Measurements from ENCODE around the gene PAGE2B. TPM values are rescaled to one million over a fixed set of nuclear protein-coding genes. Genes with fewer than 3 reads are reported as not detected.
A peak's percentile ranks its signal among the peaks of the same experiment; 100 is the strongest.
"Not testable (repeated sequence)": the region's sequence is repeated elsewhere in the genome, so short reads cannot be mapped to it uniquely, and the experiment has no call there.

PAGE2B gene, protein sequence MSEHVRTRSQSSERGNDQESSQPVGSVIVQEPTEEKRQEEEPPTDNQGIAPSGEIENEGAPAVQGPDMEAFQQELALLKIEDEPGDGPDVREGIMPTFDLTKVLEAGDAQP
- total RNA-seq: not detected
- long read RNA-seq: 0 reads

GRCh38 chrX:55074851-55075467 is at the start of gene PAGE2B:
PAGE2B (plus strand) TSS chrX:55075030; CDS start chrX:55076042, 1,012 bp downstream.
- ATAC-seq (no peak), DNase-seq (no peak)
- intact Hi-C loops (cut with DNase I, micrococcal nuclease): no loop called here

DNA sequence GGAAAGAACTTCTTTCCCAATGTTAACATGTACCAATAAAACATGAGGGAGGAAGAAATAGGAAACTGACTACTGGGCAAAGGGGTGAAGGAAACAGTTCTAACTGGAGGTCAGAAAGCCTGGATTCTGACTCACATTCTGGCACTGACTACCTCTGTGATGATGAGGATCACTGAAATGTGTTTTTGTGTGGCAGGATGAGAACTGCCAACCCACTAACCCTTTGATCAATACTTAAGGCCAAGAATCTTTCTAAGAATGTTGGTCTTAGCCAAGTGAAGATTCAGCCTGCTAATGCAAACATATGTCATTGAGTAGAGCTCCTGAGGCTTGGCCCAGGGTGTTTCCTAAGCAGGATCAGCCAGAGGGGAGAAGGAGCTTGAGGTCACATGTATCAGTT is 48.7 kb upstream of the PAGE2B start:
- DNase-seq: no peak
- intact Hi-C loops (cut with DNase I, micrococcal nuclease): no loop called here
- no peak for ATAC-seq

DNA sequence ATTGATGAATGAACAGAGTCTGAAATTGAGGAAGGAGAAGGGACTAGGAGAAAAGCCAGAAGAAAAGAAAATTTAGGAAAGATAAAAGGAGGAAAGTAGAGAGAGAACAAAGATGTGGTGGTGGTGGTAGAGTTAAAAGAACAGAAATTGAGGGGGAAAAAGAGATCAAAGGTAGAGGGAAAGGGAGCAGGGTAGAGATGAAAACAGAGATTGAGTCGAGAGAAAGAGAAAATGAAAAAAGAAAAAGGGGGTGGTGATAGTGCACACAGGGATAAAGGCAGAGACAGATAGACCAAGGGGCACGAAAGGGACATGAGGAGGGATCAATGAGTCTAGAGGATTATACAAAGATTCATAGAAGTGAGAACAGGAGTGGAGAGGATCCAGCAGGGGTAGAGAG is 48.0 kb upstream of the PAGE2B start:
- intact Hi-C loops (cut with DNase I, micrococcal nuclease): no loop called here

DNA sequence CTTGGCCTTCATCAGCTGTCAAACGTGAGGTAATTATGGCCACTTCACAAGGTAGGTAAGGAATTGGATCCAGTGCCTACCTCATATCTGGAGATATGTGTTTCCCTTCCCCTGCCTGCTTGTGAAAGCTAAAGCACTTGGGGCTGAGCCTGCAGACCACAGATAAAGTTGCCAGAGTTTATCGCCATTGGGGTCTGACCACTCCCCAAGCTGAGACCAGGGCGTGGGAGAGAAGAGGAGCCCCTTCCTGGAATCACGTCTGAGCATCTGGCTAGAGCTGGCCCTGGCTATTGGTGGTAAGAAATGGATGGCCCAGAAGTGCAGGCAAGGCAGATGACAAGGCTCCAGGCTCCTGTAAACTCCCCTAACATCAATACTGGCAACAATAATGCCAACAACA is 46.8 kb upstream of the PAGE2B start:
- DNase-seq: no peak
- ATAC-seq: no peak
- intact Hi-C loops (cut with DNase I, micrococcal nuclease): no loop called here

More for the DNA sequence above, 48.0 kb upstream of the PAGE2B start:
- no peak for DNase-seq
- no peak for ATAC-seq

DNA sequence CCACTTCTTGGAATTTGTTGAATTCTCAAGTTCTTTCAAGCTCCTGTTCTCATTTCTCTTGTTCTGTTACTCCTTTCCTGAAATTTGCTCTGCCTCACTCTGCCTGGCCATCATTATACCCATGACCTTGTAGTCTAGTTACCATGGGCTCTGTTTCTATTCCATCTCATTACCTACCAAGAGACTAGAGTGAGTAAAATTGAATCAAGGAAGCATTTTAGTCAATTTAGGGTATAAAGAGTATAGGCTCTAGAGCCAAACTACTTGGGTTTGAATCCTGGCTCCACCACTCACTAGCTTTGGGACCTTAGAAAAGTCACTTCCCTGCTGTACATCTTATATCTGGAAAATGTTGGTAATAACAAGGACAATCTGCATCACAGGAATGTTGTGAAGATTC is 46.2 kb upstream of the PAGE2B start:
- intact Hi-C loops (cut with DNase I, micrococcal nuclease): no loop called here
- no peak for DNase-seq
- ATAC-seq: no peak

- ATAC-seq (no peak), DNase-seq (no peak)
- intact Hi-C loops (cut with DNase I, micrococcal nuclease): no loop called here
Measured at GRCh38 chrX:55029291-55029690, 45.5 kb upstream of the PAGE2B start.

GRCh38 chrX:55030271-55031205 is 44.3 kb upstream of the PAGE2B start, which contains the start of gene ALAS2:
ALAS2 (minus strand) TSS chrX:55030977; CDS start chrX:55026000, 4,977 bp downstream.
- intact Hi-C loops (cut with DNase I, micrococcal nuclease): no loop called here
- no peak for DNase-seq

DNA sequence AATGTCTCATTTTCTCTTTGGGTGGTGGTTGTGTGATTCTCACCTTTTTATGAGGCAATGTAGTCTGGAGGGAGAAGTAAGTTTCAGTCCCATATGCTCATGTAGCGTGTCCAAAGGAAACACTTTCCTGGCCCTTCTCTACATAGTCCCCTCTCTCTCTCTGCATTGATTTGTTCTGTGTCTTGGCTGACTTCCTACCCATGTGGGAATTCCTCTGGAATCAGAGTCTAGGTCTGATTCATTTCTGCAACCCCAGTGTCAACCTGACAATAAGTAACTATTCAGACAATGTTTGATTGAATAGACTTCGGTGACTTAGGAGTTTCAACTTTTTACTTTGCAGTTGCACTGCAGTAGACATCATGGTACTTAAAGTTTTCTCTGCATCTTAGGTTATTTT is 41.4 kb upstream of the PAGE2B start:
- ATAC-seq (no peak), DNase-seq (no peak)
- intact Hi-C loops (cut with DNase I, micrococcal nuclease): no loop called here

More at GRCh38 chrX:55030271-55031205, 44.3 kb upstream of the PAGE2B start, which contains the start of gene ALAS2:
- ATAC-seq: no peak

DNA sequence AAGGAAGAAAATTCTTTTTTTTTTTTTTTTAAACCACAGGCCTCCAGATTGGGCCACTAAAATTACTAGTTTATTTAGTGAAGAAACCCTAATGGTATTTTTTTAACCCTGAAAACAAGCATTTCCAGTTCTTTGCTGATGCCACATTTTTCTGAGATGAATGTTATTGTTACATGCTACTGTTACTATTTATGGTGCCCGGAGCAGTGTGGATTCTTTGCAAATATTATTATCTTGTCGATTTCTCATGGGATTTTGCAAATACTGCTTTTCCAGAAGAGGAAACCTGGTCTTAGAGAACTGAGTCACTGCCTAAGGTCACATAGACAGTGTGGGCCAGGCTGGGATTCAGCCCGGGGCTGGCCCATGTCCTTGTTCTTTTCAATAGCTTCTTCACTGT is 35.4 kb upstream of the PAGE2B start:
- ATAC-seq (no peak), DNase-seq (no peak)
- intact Hi-C loops (cut with DNase I, micrococcal nuclease): no loop called here

GRCh38 chrX:55041514-55041913 is 33.3 kb upstream of the PAGE2B start:
- ATAC-seq (no peak), DNase-seq (no peak)
- intact Hi-C loops (cut with DNase I, micrococcal nuclease): no loop called here

GRCh38 chrX:55050599-55050998 is 24.2 kb upstream of the PAGE2B start:
- not testable (repeated sequence) for ATAC-seq, DNase-seq
- intact Hi-C loops (cut with DNase I, micrococcal nuclease): loop anchor here in 1 of 2 donors (10.0 kb wide), 1 partner anchor 156 kb away; no protein-coding TSS in a partner anchor

GRCh38 chrX:55056820-55057674 is 17.8 kb upstream of the PAGE2B start:
- no peak for ATAC-seq
- intact Hi-C loops (cut with DNase I, micrococcal nuclease): loop anchor here in 1 of 2 donors (10.0 kb wide), 1 partner anchor 162 kb away; no protein-coding TSS in a partner anchor
- DNase-seq: no peak

GRCh38 chrX:55057675-55058249 is 17.1 kb upstream of the PAGE2B start:
- intact Hi-C loops (cut with DNase I, micrococcal nuclease): loop anchor here in 1 of 2 donors (10.0 kb wide), 1 partner anchor 163 kb away; no protein-coding TSS in a partner anchor
- ATAC-seq (peak; percentile 75), DNase-seq (peak in 1 of 2 donors; percentile 13)

DNA sequence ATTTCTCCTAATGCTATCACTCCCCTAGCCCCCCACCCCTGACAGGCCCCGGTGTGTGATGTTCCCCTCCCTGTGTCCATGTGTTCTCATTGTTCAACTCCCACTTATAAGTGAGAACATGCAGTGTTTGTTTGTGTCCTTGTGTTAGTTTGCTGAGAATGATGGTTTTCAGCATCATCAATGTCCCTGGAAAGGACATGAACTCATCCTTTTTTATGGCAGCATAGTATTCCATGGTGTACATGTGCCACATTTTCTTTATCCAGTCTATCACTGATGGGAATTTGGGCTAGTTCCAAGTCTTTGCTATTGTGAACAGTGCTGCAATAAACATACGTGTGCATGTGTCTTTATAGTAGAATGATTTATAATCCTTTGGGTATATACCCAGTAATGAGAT is 7.7 kb upstream of the PAGE2B start:
- intact Hi-C loops (cut with DNase I, micrococcal nuclease); DNase-seq; ATAC-seq: not testable (repeated sequence)

- ATAC-seq (no peak), DNase-seq (no peak)
- intact Hi-C loops (cut with DNase I, micrococcal nuclease): no loop called here
Measured at GRCh38 chrX:55072286-55072685, 2.5 kb upstream of the PAGE2B start.

DNA sequence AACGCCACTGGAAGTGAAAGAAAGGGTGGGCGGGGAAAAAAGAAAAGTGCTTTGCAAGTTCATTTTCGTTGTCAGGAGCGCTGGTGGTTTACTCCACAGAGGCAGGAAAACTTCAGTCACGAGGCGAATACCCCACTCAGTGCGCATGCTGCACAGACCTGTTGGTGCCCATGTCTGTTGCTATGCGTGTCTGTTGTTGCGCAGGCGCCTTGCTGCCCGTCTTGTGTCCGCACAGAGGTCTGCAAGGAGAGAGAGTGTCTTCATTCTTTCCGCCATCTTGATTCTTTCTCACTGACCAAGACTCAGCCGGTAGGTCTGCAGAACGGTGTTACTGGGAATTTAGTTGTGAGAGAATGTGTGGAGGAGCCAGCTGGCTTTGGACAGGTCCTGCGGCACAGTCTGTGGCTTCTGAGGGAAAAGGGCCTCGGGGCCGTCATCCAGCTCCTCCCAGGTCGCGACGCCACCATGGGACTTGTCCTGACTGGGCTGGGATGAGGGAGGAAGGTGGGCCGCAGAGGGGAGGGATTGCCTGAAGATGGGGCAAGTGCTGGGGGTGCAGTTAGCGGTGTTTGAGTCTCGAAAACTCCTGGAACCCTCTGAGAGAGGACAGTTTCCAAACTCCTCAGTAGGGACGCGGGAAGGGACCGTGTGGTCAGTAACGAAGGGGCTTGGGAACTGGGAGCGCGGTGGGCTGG is 14.1 kb downstream of the PAGE2B start, which contains the start of gene PAGE2:
TSS of gene PAGE2 (plus strand) at position 224 of the 695 bp plus-strand sequence. CDS start 1,003 bp downstream, outside the sequence.
- intact Hi-C loops (cut with DNase I, micrococcal nuclease): no loop called here
- DNase-seq (no peak), ATAC-seq (no peak)

GRCh38 chrX:55098691-55099090 is 23.9 kb downstream of the PAGE2B start:
- no peak for ATAC-seq
- DNase-seq: no peak
- intact Hi-C loops (cut with DNase I, micrococcal nuclease): no loop called here

- intact Hi-C loops (cut with DNase I, micrococcal nuclease): no loop called here
- DNase-seq: no peak
- no peak for ATAC-seq
Measured at GRCh38 chrX:55099162-55099561, 24.3 kb downstream of the PAGE2B start.

All from left colon (tissue), 2 donors.